ELF-1 (cell line): ENCODE measurements around the gene JUP.

ENCODE experiments used
- DNase-seq: peaks from one replicate; pipeline ENCODE4 v3.0.0-alpha.2; 2016; ENCODE audit warnings: low read depth, low spot score

Gene JUP

GRCh38 chr17:41724476-41725050 lies 61.9 kb downstream of the JUP start:
- no peak for DNase-seq

GRCh38 chr17:41723801-41724475 lies 62.6 kb downstream of the JUP start:
- DNase-seq: no peak

- no peak for DNase-seq
These were observed 64.3 kb downstream of the JUP start for GRCh38 chr17:41722231-41722630.

- DNase-seq: no peak
These were observed 68.2 kb downstream of the JUP start for GRCh38 chr17:41718287-41718645.

GRCh38 chr17:41717408-41718286 lies 68.9 kb downstream of the JUP start:
- DNase-seq: peak; percentile 70

- DNase-seq: no peak
These were observed 74.7 kb downstream of the JUP start, which contains the start of gene GAST for GRCh38 chr17:41711669-41712400. TSS of gene GAST (plus strand) at chr17:41712331. CDS start at chr17:41715437, 3,106 bp downstream.

- DNase-seq: no peak
These were observed 75.9 kb downstream of the JUP start for GRCh38 chr17:41710472-41711090.

GRCh38 chr17:41707803-41708669 lies 78.5 kb downstream of the JUP start:
- no peak for DNase-seq

- DNase-seq: peak; percentile 83
These were observed 81.1 kb downstream of the JUP start for GRCh38 chr17:41705271-41705991.
